ENCODE results near the gene C2CD2.

DNA sequence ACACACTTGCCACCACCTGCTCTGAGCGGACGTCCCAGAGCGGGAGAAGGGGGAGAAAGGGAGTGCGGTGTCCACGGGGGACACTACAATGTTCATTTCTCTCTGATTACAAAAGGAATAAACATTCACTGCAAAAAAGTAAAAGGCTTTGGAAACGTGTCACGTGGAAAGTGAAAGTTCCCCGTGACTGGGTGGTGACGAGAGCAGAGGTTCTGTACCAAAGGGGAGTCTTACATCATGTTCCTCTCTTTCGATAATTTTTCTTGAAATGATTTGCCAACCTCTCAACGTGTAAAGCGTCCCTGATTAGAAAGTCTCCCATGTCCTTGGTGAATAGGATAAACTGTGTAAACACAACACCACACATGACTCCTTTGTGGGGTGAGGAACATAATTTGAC is 52.7 kb downstream of the C2CD2 start:
- TF ChIP-seq, protein P1, sequence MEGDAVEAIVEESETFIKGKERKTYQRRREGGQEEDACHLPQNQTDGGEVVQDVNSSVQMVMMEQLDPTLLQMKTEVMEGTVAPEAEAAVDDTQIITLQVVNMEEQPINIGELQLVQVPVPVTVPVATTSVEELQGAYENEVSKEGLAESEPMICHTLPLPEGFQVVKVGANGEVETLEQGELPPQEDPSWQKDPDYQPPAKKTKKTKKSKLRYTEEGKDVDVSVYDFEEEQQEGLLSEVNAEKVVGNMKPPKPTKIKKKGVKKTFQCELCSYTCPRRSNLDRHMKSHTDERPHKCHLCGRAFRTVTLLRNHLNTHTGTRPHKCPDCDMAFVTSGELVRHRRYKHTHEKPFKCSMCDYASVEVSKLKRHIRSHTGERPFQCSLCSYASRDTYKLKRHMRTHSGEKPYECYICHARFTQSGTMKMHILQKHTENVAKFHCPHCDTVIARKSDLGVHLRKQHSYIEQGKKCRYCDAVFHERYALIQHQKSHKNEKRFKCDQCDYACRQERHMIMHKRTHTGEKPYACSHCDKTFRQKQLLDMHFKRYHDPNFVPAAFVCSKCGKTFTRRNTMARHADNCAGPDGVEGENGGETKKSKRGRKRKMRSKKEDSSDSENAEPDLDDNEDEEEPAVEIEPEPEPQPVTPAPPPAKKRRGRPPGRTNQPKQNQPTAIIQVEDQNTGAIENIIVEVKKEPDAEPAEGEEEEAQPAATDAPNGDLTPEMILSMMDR (conservative IDR thresholded peaks at IDR 0.05; ENCODE audit: low read depth, low read length) = no peak
- TF ChIP-seq MAZ (IDR thresholded peaks at IDR 0.05; ENCODE audit: borderline replicate concordance, low read depth, low read length) = no peak
- TF ChIP-seq POLR2A (IDR thresholded peaks at IDR 0.05; ENCODE audit: low read depth, low read length) = no peak
- TF ChIP-seq SMC3 (IDR thresholded peaks at IDR 0.05; ENCODE audit: low read depth, low read length) = no peak
- TF ChIP-seq MXI1 (IDR thresholded peaks at IDR 0.05; ENCODE audit: borderline replicate concordance, low read depth, low read length) = no peak
- TF ChIP-seq FOS (IDR thresholded peaks at IDR 0.05; ENCODE audit: low read depth, low read length) = no peak
- TF ChIP-seq BHLHE40 (IDR thresholded peaks at IDR 0.05; ENCODE audit: low read depth, low read length) = no peak
- no peak for TF ChIP-seq RCOR1 (IDR thresholded peaks at IDR 0.05; ENCODE audit: insufficient replicate concordance, low read length)
